ENCODE results near the gene SEMA5A. TPM values are rescaled to one million over a fixed set of nuclear protein-coding genes. Genes with fewer than 3 reads are reported as not detected.

The SEMA5A gene
- total RNA-seq, 2 donors from 2014 or later = 0.14 to 0.23 TPM

DNA sequence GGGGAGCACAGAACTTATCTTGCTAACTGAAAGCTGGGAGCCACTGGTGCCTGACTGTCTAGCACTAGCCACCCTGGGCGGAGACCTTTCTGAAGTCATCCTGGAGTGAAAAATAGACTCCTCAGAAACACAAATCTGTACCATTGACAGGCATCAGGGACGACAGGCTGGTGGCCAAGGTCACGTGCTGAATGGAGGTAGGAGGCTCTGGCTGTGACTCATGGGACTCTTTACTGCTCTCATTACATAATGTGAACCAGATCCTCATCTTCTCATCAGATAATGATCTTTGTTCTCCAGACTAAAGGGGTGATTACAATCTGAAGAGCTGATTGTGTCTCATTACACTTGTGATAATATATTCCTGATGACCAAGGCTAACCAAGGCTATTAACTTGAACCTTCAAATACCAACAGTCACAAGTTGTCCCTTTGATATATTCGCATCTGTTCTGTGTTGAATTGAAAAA lies 91.8 kb downstream of the SEMA5A start:
- DNase-seq = no peak
- ATAC-seq (replicated peaks in 1 of 2) = no peak
- H3K9me3 Mint-ChIP-seq = peaks cover 3 to 4% of the 10 kb centered on the region in 2 donors
- H3K27ac Mint-ChIP-seq = no peak overlapping the region
- H3K36me3 Mint-ChIP-seq (ENCODE audit: insufficient read depth in 2 of 2) = peaks cover 0 to 1% of the 10 kb centered on the region in 2 donors
- no peaks in the 10 kb centered on the region for H3K4me1 Mint-ChIP-seq (ENCODE audit: low read depth)
- H3K4me3 Mint-ChIP-seq = no peak overlapping the region
- H3K27me3 Mint-ChIP-seq (ENCODE audit: low read depth) = no peaks in the 10 kb centered on the region

DNA sequence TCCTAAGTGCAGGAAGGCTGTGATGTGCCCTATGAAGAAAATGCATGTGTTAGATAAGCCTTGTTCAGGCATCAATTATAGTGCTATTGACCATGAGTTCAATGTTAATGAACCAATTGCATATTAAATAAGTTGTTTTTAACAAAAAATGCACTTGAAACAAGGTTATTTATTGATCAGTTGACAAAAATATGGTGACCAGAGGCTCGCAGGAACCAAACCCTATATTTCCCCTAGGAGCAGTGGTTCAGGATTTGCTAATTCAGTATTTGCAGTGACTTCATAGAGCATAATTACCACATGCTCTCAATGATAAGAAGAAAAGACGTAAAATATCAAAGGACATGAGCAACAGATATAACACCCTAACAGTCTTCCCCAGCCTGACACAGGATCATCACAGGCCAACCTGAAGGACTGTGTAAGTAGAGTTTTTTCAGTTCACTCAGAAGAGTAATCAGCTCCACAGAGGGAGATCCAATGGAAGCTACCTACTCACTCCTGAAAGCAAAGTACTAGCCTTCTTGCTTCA lies 92.3 kb downstream of the SEMA5A start:
- Mint-ChIP-seq H3K27me3 (ENCODE audit: low read depth) (no peaks in the 10 kb centered on the region), H3K9me3 (peaks cover 3 to 7% of the 10 kb centered on the region in 2 donors), H3K36me3 (ENCODE audit: insufficient read depth in 2 of 2) (peaks cover 0 to 1% of the 10 kb centered on the region in 2 donors), H3K4me3 (no peak overlapping the region), H3K4me1 (ENCODE audit: low read depth) (no peaks in the 10 kb centered on the region), H3K27ac (no peak overlapping the region)
- DNase-seq (no peak), ATAC-seq (replicated peaks in 1 of 2) (no peak)

DNA sequence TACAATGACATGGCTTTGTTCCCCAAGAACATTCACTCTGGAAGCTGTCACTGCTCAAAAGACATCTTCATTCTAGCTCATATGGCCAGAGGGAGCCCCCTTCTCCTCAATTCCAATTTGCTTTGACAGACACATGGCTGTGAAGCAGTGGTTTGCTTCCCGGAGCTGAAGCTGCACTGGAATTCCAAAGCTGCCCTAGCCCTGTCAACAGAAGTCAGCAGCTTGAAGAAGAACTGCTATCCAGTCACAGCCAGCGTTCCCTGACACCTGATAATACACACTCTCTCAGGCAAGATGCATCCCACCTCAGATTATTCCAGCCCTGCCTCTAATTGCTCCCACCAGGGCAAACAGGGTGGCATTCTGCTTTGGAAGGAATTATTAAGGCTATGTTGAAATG lies 93.7 kb downstream of the SEMA5A start:
- no peak for DNase-seq
- H3K9me3 Mint-ChIP-seq = peaks cover 0 to 12% of the 10 kb centered on the region in 2 donors
- H3K27me3 Mint-ChIP-seq (ENCODE audit: low read depth) = no peaks in the 10 kb centered on the region
- no peaks in the 10 kb centered on the region for H3K36me3 Mint-ChIP-seq (ENCODE audit: insufficient read depth in 2 of 2)
- H3K27ac Mint-ChIP-seq = no peak overlapping the region
- ATAC-seq (replicated peaks in 1 of 2) = no peak
- no peaks in the 10 kb centered on the region for H3K4me1 Mint-ChIP-seq (ENCODE audit: low read depth)
- H3K4me3 Mint-ChIP-seq = no peak overlapping the region

DNA sequence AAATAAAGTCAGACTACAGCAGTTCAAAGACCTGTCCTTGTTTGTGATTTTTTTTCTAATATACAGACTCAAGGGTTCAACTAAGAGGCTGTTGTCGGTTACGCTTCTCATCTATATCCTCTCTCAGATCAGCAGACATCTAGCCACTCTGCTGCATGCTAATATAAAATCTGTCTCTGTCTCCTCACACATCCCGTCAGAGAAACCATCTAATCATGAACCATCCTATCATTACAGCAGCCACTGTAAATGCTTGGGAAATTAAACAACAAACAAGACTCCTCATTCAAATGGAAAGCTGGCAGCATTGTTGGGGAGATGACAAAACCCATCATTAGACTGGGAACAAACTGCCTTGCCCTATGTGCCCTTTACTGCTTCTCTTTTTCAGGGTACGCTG lies 94.8 kb downstream of the SEMA5A start:
- Mint-ChIP-seq H3K27ac (no peak overlapping the region), H3K27me3 (ENCODE audit: low read depth) (no peaks in the 10 kb centered on the region), H3K4me1 (ENCODE audit: low read depth) (no peaks in the 10 kb centered on the region), H3K4me3 (no peak overlapping the region), H3K36me3 (ENCODE audit: insufficient read depth in 2 of 2) (no peaks in the 10 kb centered on the region), H3K9me3 (peaks cover 0 to 12% of the 10 kb centered on the region in 2 donors)
- ATAC-seq (replicated peaks in 1 of 2) (no peak), DNase-seq (no peak)

DNA sequence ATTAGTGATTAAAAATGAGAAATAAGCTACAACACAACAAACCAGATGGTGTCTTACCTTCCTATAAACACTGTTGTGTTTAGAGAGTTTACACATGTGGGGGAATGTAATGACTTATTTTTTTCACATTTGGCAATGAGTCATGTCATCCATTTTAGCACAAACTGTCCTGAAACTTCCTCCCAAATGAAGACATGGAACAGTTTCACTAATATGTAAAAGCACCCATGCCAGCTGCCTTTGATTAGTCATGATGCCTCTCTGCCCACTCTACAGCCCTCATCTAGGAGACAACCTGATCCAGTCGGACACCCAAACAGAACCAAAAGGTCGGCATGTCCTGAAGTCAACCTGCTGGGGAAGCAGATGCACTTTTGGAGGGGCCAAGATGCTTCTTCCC lies 98.2 kb downstream of the SEMA5A start:
- H3K4me3 Mint-ChIP-seq = no peak overlapping the region
- no peaks in the 10 kb centered on the region for H3K27me3 Mint-ChIP-seq (ENCODE audit: low read depth)
- no peaks in the 10 kb centered on the region for H3K36me3 Mint-ChIP-seq (ENCODE audit: insufficient read depth in 2 of 2)
- DNase-seq (no peak), ATAC-seq (replicated peaks in 1 of 2) (no peak)
- H3K9me3 Mint-ChIP-seq = peaks cover 2 to 12% of the 10 kb centered on the region in 2 donors
- H3K27ac Mint-ChIP-seq = no peak overlapping the region
- no peaks in the 10 kb centered on the region for H3K4me1 Mint-ChIP-seq (ENCODE audit: low read depth)

DNA sequence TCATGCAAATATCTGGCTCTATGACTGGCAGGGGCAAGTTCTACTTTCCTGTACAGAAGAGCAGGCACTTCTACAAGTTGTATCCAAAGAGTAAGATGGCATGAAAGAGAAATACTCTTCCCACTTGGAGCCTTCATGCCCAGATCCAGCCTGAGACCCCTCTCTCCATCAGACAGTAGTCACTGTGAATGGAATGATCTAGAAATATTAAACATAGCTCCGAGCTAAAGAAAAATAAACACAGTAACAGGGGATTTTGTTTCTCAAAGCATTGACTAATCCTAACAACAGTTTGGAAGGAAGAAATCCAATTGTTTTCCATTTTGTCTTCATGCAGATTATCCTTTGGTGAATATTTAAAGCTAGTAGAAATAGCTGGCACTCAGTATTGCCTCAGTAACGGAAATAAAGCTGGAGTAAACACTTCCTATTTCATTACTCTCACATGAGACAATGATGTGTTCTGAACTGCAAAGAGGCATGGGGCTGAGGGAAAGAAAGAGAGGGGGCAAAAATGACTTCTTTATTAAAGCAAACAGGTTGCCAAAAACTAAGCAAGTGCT lies 100.0 kb downstream of the SEMA5A start:
- no peak overlapping the region for H3K4me3 Mint-ChIP-seq
- no peaks in the 10 kb centered on the region for H3K27me3 Mint-ChIP-seq (ENCODE audit: low read depth)
- no peak overlapping the region for H3K27ac Mint-ChIP-seq
- no peaks in the 10 kb centered on the region for H3K4me1 Mint-ChIP-seq (ENCODE audit: low read depth)
- DNase-seq (no peak), ATAC-seq (replicated peaks in 1 of 2) (no peak)
- no peaks in the 10 kb centered on the region for H3K36me3 Mint-ChIP-seq (ENCODE audit: insufficient read depth in 2 of 2)
- peaks cover 8 to 16% of the 10 kb centered on the region in 2 donors for H3K9me3 Mint-ChIP-seq

DNA sequence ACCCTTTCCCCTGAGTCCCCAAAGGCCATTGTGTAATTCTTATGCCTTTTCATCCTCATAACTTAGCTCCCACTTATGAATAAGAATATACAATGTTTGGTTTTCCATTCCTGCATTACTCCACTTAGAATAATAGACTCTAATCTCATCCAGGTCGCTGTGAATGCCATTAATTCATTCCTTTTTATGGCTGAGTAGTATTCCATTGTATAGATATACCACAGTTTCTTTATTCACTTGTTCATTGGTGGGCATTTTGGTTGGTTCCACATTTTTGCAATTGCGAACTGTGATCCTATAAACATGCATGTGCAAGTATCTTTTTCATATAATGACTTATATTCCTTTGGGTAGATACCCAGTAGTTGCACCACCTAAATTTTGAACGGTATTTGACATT lies 101.5 kb downstream of the SEMA5A start:
- DNase-seq (no peak), ATAC-seq (replicated peaks in 1 of 2) (no peak)
- Mint-ChIP-seq H3K27ac (no peak overlapping the region), H3K4me3 (no peak overlapping the region), H3K36me3 (ENCODE audit: insufficient read depth in 2 of 2) (no peaks in the 10 kb centered on the region), H3K9me3 (peaks cover 8 to 14% of the 10 kb centered on the region in 2 donors), H3K4me1 (ENCODE audit: low read depth) (no peaks in the 10 kb centered on the region), H3K27me3 (ENCODE audit: low read depth) (no peaks in the 10 kb centered on the region)

DNA sequence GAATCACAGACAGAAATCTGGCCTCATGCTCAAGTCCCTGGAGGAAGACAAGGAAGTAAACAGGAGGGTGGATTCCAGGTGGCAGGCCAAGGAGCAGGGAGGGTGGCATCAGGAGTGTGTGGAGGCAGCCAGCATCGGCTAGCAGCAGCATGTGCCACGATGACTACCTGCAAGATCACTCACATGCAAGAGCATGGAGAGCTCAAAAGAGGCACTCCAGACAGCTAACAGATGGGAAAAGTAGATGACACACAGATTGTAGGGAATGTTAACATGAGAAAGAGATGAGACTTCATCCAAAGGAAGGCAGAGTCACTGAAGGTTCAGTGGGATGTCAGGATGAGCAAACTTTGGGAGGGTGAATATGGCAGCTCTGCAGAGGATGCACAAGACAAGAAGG lies 104.3 kb downstream of the SEMA5A start:
- no peaks in the 10 kb centered on the region for H3K27me3 Mint-ChIP-seq (ENCODE audit: low read depth)
- H3K27ac Mint-ChIP-seq = no peak overlapping the region
- H3K9me3 Mint-ChIP-seq = peaks cover 5 to 10% of the 10 kb centered on the region in 2 donors
- H3K36me3 Mint-ChIP-seq (ENCODE audit: insufficient read depth in 2 of 2) = no peaks in the 10 kb centered on the region
- H3K4me1 Mint-ChIP-seq (ENCODE audit: low read depth) = no peaks in the 10 kb centered on the region
- DNase-seq = no peak
- ATAC-seq (replicated peaks in 1 of 2) = no peak
- no peak overlapping the region for H3K4me3 Mint-ChIP-seq

DNA sequence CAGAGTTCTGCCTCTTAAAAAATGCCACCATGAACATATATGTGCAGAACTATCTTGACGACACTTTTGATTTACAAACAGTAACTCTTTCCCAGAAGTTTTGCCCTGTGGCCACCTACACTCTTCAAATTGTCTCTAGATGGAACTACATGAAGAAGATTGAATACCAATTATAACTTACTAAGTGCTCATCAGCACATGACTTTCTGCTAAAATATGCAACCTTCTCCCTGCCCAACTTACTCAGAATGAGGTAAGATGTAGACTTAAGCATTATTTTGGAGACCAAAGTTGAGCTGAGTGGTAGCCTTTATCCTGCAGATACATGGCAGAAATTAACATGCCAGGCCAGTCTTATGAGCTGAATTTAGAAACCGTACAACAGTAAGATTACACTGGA lies 105.4 kb downstream of the SEMA5A start:
- Mint-ChIP-seq H3K4me1 (ENCODE audit: low read depth) (no peaks in the 10 kb centered on the region), H3K9me3 (peaks cover 5 to 10% of the 10 kb centered on the region in 2 donors), H3K4me3 (no peak overlapping the region), H3K27ac (no peak overlapping the region), H3K36me3 (ENCODE audit: insufficient read depth in 2 of 2) (no peaks in the 10 kb centered on the region), H3K27me3 (ENCODE audit: low read depth) (no peaks in the 10 kb centered on the region)
- no peak for DNase-seq
- no peak for ATAC-seq (replicated peaks in 1 of 2)

DNA sequence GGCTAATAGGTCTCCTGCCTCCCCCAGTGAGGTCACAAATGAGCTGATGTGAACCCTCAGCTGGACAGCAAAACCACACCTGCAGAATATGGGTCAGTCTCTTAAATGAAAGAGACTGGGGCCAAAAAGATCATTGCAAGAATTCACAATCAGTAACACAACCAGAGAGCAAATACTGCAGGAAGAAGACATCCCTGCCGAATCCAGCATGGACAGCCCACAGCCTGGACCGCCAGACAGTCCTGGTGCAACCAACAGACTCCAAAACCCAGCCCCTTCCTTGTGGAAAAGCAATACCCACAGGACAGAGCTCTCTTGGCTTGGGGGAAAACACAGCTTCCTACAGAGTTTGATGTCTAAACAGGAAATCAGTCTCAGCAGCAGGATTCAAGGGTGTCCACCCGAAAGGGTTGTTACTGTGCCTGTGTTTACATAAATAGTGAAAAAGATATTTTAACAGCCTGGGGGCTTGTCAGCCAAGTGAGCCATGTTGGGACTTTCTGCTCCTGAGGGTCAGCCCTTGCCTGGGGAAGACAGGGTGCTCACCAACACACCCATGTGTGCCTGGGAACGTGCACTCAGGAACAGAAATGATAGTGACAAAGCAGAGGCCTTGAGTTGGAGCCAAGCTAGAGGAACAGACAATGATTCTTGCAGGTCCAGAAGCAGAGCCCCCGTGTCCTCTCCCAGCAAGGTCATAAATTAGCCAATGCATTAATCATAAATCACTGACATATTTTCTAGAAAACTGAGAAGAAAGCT lies 106.2 kb downstream of the SEMA5A start:
- Mint-ChIP-seq H3K4me1 (ENCODE audit: low read depth) (no peaks in the 10 kb centered on the region), H3K4me3 (no peak overlapping the region), H3K36me3 (ENCODE audit: insufficient read depth in 2 of 2) (no peaks in the 10 kb centered on the region), H3K27ac (no peak overlapping the region), H3K27me3 (ENCODE audit: low read depth) (no peaks in the 10 kb centered on the region), H3K9me3 (peaks cover 5 to 10% of the 10 kb centered on the region in 2 donors)
- ATAC-seq (replicated peaks in 1 of 2) = no peak
- no peak for DNase-seq

DNA sequence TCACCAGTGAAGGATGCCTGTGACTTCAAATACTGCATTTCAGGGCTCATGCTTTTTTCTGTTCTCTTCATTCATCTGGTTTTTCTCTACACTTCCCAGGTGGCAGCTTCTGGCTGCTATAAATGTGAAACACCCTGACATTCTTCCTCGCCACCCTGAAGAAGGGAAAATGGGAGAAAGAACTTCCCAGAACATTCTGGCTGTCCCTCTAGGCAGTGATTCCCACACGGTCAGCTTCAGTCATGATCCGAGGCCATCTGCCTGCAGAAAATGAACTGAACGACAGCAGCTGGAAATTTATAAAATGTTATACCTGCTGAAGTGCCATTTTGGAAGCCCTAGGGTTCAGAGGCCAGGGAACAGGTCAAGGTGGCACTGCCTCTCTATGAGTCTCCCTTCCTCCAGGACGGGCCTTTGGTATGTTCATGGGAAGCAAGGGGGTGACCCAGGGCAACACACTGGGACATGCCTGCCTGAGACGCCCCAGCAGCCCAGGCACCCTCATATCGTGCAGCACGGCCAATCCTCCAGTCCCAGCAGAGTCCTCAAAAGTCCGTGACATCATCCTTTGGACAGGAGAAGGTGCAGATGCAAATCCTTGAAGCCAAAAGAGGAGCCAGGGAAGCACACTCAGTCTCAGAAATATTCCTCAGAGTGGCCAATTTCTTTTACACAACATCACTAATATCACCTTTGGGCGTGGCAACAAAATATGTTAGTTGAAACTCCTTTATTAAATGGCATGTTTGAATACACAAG lies 107.1 kb downstream of the SEMA5A start:
- Mint-ChIP-seq H3K36me3 (ENCODE audit: insufficient read depth in 2 of 2) (no peaks in the 10 kb centered on the region), H3K27ac (no peak overlapping the region), H3K27me3 (ENCODE audit: low read depth) (no peaks in the 10 kb centered on the region), H3K9me3 (peaks cover 5 to 8% of the 10 kb centered on the region in 2 donors), H3K4me3 (no peak overlapping the region), H3K4me1 (ENCODE audit: low read depth) (no peaks in the 10 kb centered on the region)
- ATAC-seq (replicated peaks in 1 of 2) = no peak
- DNase-seq = no peak

DNA sequence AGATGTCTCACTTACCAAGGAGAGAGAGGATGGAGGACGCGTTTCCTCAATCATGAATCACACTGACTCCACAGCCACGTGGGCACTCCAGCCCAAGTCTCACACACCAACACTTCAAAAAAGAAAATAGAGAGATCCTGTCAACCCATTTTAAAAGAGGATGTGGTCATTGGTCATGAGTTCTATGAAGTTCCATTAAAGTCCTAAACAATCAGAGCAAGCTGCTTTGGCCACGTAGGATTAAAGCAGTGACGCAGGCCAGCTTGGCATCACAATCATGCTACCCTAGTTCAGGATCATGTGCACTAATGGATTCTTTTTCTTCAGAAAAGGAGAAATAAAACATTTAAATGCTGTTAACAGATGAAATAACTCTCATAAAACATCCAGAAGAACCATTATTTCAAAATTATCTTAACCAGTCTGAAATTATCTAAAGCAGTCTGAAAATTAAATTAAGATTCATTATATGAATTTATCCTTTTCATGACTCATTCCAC lies 108.1 kb downstream of the SEMA5A start:
- Mint-ChIP-seq H3K4me3 (no peak overlapping the region), H3K4me1 (ENCODE audit: low read depth) (no peaks in the 10 kb centered on the region), H3K27ac (no peak overlapping the region), H3K27me3 (ENCODE audit: low read depth) (no peaks in the 10 kb centered on the region), H3K36me3 (ENCODE audit: insufficient read depth in 2 of 2) (no peaks in the 10 kb centered on the region), H3K9me3 (peaks cover 5 to 8% of the 10 kb centered on the region in 2 donors)
- ATAC-seq (replicated peaks in 1 of 2) (no peak), DNase-seq (no peak)
